Heart left ventricle (tissue), 13 donors: ENCODE measurements around the gene MLKL.

ENCODE experiments used
- POLR2A ChIP-seq, 2 donors: fragments of 450-650 bp; IDR thresholded peaks; one replicate each; pipeline ENCODE4 v1.6.1; 2017; ENCODE audit warnings: antibody characterized with exemption in 2 of 2, mild to moderate bottlenecking in 2 of 2, moderate library complexity in 2 of 2
- TF ChIP-seq, protein P1 (sequence below), 12 donors: fragments of 200-600 bp; sonication (generic) in 4 of 12; IDR thresholded peaks; one replicate each; pipeline versions ENCODE4 v1.5.0 to v1.8.0; 2018 to 2022; ENCODE audit warnings: antibody characterized with exemption in 12 of 12, mild to moderate bottlenecking in 5 of 12
- donor health status: ischemic (EF 13 %, LVEDD 7.1; RV severe dilation, severe dysfunction).
- donor health status: DM: no; HTN: yes; CAD: no.
- donor health status: DM: no; HTN: no; CAD: no.
- donor health status: ischemic (EF 25% LVEDD 6.9; RV normal size, moderate dysfunction).
- donor health status: ischemic (EF 25% LVEDD 5.7; RV mildly dilated, moderate dysfunction).
- donor health status: ischemic (EF 35%, LVEDD 5.7; RV mildly dilated, moderate dysfunction).
- donor health status: nonischemic (EF 11% LVEDD 7.7; RV severe dilation, severe dysfunction).
- donor health status: DM: yes; HTN: yes; CAD: no.
- donor health status: PGD.
- donor health status: ischemic (EF 29% LVEDD 5.4; RV normal size, mild dysfunction).
- donor health status: nonischemic (EF 23%, LVEDD 6.1; RV moderate dilation, normal function).

DNA sequence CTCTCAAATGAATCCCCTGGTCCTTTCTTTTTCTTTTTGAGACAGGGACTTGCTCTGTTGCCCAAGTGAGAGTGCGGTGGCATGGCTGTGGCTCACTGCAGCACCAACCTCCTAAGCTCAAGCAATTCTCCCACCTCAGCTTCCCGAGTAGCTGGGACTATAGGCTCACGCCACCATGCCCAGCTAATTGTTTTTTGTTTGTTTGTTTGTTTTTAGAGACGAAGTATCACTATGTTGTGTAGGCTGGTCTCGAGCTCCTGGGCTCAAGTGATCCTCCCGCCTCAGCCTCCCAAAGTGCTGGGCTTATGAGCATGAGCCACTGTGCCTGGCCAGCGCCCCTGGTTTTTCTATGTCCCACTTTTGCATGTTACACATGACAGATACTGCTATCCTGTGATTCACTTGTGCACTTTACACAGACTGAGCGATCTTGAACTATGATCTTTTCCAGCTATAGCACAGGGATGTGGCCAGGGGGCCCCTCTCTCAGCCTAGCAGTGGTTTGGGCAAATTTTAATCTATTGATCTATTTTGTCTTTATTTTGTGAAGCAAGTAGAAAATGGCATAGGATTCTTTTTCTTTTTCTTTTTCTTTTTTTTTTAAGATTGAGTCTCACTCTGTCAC, 31.3 kb upstream of the MLKL start:
- TF ChIP-seq, protein P1, sequence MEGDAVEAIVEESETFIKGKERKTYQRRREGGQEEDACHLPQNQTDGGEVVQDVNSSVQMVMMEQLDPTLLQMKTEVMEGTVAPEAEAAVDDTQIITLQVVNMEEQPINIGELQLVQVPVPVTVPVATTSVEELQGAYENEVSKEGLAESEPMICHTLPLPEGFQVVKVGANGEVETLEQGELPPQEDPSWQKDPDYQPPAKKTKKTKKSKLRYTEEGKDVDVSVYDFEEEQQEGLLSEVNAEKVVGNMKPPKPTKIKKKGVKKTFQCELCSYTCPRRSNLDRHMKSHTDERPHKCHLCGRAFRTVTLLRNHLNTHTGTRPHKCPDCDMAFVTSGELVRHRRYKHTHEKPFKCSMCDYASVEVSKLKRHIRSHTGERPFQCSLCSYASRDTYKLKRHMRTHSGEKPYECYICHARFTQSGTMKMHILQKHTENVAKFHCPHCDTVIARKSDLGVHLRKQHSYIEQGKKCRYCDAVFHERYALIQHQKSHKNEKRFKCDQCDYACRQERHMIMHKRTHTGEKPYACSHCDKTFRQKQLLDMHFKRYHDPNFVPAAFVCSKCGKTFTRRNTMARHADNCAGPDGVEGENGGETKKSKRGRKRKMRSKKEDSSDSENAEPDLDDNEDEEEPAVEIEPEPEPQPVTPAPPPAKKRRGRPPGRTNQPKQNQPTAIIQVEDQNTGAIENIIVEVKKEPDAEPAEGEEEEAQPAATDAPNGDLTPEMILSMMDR (IDR thresholded peaks at IDR 0.05), result no peak
- TF ChIP-seq POLR2A (IDR thresholded peaks at IDR 0.05), result no peak
